Activated CD8-positive, alpha-beta T cell treated with anti-CD3 and anti-CD28 coated beads for 36 hours (primary cell): ENCODE results near the gene MYBBP1A. TPM values are rescaled to one million over a fixed set of nuclear protein-coding genes. Genes with fewer than 3 reads are reported as not detected.
"Not testable (repeated sequence)": the region's sequence is repeated elsewhere in the genome, so short reads cannot be mapped to it uniquely, and the experiment has no call there.

Experiments used
- ATAC-seq: fragments of 200-7000 bp; cut with Tn5 transposase; one replicate; pipeline ENCODE4 v1.10.0; 2021; ENCODE audit warnings: mild to moderate bottlenecking, moderate library complexity
- CTCF ChIA-PET: fragments of 350-600 bp; sonication (Branson Sonifier 250); formaldehyde crosslinking; loops from one replicate; lab custom pipeline; 2021; ENCODE audit warnings: antibody characterized with exemption; lab: Charles Lee
- POLR2A ChIA-PET: fragments of 350-600 bp; sonication (Branson Sonifier 250); formaldehyde crosslinking; loops from one replicate; lab custom pipeline; 2021; ENCODE audit warnings: antibody characterized with exemption; lab: Charles Lee
- DNase-seq: peaks from one replicate; pipeline ENCODE4 v3.0.0-alpha.2; 2020
- H3K27ac Mint-ChIP-seq: one replicate; pipeline ENCODE4 v1.8.0; 2021; ENCODE audit warnings: mild to moderate bottlenecking, mixed read lengths
- H3K27me3 Mint-ChIP-seq: one replicate; pipeline ENCODE4 v1.8.0; 2021; ENCODE audit warnings: mixed read lengths
- H3K36me3 Mint-ChIP-seq: one replicate; pipeline ENCODE4 v1.8.0; 2021; ENCODE audit warnings: low read depth, mixed read lengths
- H3K4me1 Mint-ChIP-seq: one replicate; pipeline ENCODE4 v1.8.0; 2021; ENCODE audit warnings: low read depth, mixed read lengths
- H3K4me3 Mint-ChIP-seq: one replicate; pipeline ENCODE4 v1.8.0; 2021; ENCODE audit warnings: mild to moderate bottlenecking, moderate library complexity, mixed read lengths
- H3K9me3 Mint-ChIP-seq: one replicate; pipeline ENCODE4 v1.8.0; 2021; ENCODE audit warnings: mixed read lengths
- CTCF ChIP-seq: fragments of 200-600 bp; IDR thresholded peaks from one replicate; pipeline ENCODE4 v1.8.0; 2022; ENCODE audit warnings: antibody characterized with exemption, mild to moderate bottlenecking
- intact Hi-C: fragments of 100-400 bp; cut with micrococcal nuclease; formaldehyde crosslinking; loops from one replicate; pipeline ENCODE4 v1.10.0; 2022
- total RNA-seq, 2 experiments: library from RNA; stranded (reverse); gene quantifications; one replicate each; pipeline ENCODE4 v1.2.3, GENCODE V29; 2021

The MYBBP1A gene
- total RNA-seq, 2 experiments from 2014 or later: 104 to 107 TPM

GRCh38 chr17:4592240-4593005 lies 37.2 kb upstream of the MYBBP1A start:
- peaks cover 4% of the 10 kb centered on the region for H3K4me1 Mint-ChIP-seq
- H3K9me3 Mint-ChIP-seq: no peaks in the 10 kb centered on the region
- no peak for TF ChIP-seq CTCF
- CTCF ChIA-PET: no interaction called here
- DNase-seq (no peak), ATAC-seq (no peak)
- H3K27ac Mint-ChIP-seq: no peak overlapping the region
- H3K36me3 Mint-ChIP-seq: no peaks in the 10 kb centered on the region
- POLR2A ChIA-PET: interaction anchor here (0.7 to 0.9 kb wide), 2 partner anchors 11 to 49 kb away, joined by 3 read pairs; partner anchors contain the start of gene ALOX15
- no peak overlapping the region for H3K4me3 Mint-ChIP-seq
- intact Hi-C loops: no loop called here
- H3K27me3 Mint-ChIP-seq: peaks cover 5% of the 10 kb centered on the region

GRCh38 chr17:4591529-4591928 lies 36.3 kb upstream of the MYBBP1A start:
- Mint-ChIP-seq H3K27ac (no peak overlapping the region), H3K9me3 (no peaks in the 10 kb centered on the region), H3K36me3 (no peaks in the 10 kb centered on the region), H3K27me3 (peaks cover 6% of the 10 kb centered on the region), H3K4me1 (peaks cover 4% of the 10 kb centered on the region), H3K4me3 (no peak overlapping the region)
- TF ChIP-seq CTCF: no peak
- ChIA-PET POLR2A (no interaction called here), CTCF (no interaction called here)
- intact Hi-C loops: no loop called here
- DNase-seq (no peak), ATAC-seq (no peak)

GRCh38 chr17:4590981-4591453 lies 35.8 kb upstream of the MYBBP1A start:
- Mint-ChIP-seq H3K27me3 (peaks cover 10% of the 10 kb centered on the region), H3K36me3 (no peaks in the 10 kb centered on the region), H3K4me1 (peaks cover 4% of the 10 kb centered on the region), H3K4me3 (no peak overlapping the region), H3K9me3 (no peaks in the 10 kb centered on the region), H3K27ac (no peak overlapping the region)
- ChIA-PET CTCF (interaction anchor here (1.0 kb wide), 2 partner anchors 25 to 26 kb away, joined by 3 read pairs; no protein-coding TSS in a partner anchor), POLR2A (no interaction called here)
- intact Hi-C loops: no loop called here
- ATAC-seq (no peak), DNase-seq (no peak)
- TF ChIP-seq CTCF: no peak

- H3K4me3 Mint-ChIP-seq, H3K36me3 Mint-ChIP-seq, DNase-seq, H3K9me3 Mint-ChIP-seq, H3K4me1 Mint-ChIP-seq, ATAC-seq, H3K27ac Mint-ChIP-seq, intact Hi-C loops: not testable (repeated sequence)
- CTCF ChIA-PET: interaction anchor here (1.0 kb wide), 2 partner anchors 25 to 26 kb away, joined by 3 read pairs; no protein-coding TSS in a partner anchor
- POLR2A ChIA-PET: interaction anchor here (0.6 kb wide), 1 partner anchor 121 kb away, joined by 3 read pairs; no protein-coding TSS in a partner anchor
- H3K27me3 Mint-ChIP-seq: peaks cover 16% of the 10 kb centered on the region
These were observed 34.9 kb upstream of the MYBBP1A start for GRCh38 chr17:4590042-4590441.

- no peak overlapping the region for H3K4me3 Mint-ChIP-seq
- peaks cover 16% of the 10 kb centered on the region for H3K27me3 Mint-ChIP-seq
- DNase-seq (no peak), ATAC-seq (no peak)
- CTCF ChIA-PET: no interaction called here
- H3K27ac Mint-ChIP-seq: no peak overlapping the region
- H3K4me1 Mint-ChIP-seq: peaks cover 3% of the 10 kb centered on the region
- H3K36me3 Mint-ChIP-seq: no peaks in the 10 kb centered on the region
- TF ChIP-seq CTCF: no peak
- intact Hi-C loops: no loop called here
- no peaks in the 10 kb centered on the region for H3K9me3 Mint-ChIP-seq
- POLR2A ChIA-PET: no interaction called here
These were observed 33.9 kb upstream of the MYBBP1A start for GRCh38 chr17:4588898-4589625.
